Kidney (tissue), 14 donors: Measurements from ENCODE around the gene DHX57. TPM values are rescaled to one million over a fixed set of nuclear protein-coding genes. Genes with fewer than 3 reads are reported as not detected.

Source experiments
- DNase-seq, 5 donors: peaks; one replicate each; pipeline ENCODE4 v3.0.0-alpha.2; 2013 to 2020
- FAIRE-seq: peaks from 2 replicates; lab custom pipeline; 2012; peaks lifted over from hg19 to GRCh38; lab: Jason Lieb, UNC
- H3K27ac ChIP-seq, 2 donors: one replicate each; pipeline ENCODE4 v1.7.0; 2013; ENCODE audit warnings: low read depth in 2 of 2, low read length in 2 of 2, inconsistent platforms in 1 of 2
- H3K27me3 ChIP-seq: one replicate; pipeline ENCODE4 v1.7.1; 2013; ENCODE audit warnings: low read length, inconsistent platforms; ENCODE audit not compliant: control insufficient read depth, insufficient read depth
- H3K36me3 ChIP-seq, 3 donors: one replicate each; pipeline versions ENCODE4 v1.7.0 to v1.7.1; 2013; ENCODE audit warnings: low read length in 3 of 3, control low read depth in 1 of 3, inconsistent platforms in 1 of 3; ENCODE audit not compliant: insufficient read depth in 3 of 3, control insufficient read depth in 2 of 3
- H3K4me1 ChIP-seq, 3 donors: one replicate each; pipeline versions ENCODE4 v1.7.0 to v1.7.1; 2013; ENCODE audit warnings: low read length in 3 of 3, inconsistent platforms in 1 of 3, low read depth in 1 of 3; ENCODE audit not compliant: control insufficient read depth in 2 of 3, insufficient read depth in 2 of 3
- H3K4me3 ChIP-seq, 3 donors: one replicate each; pipeline versions ENCODE4 v1.7.0 to v1.8.1; 2013; ENCODE audit warnings: low read length in 3 of 3, control low read depth in 1 of 3, inconsistent platforms in 1 of 3
- H3K9ac ChIP-seq, 3 donors: one replicate each; pipeline versions ENCODE4 v1.7.0 to v1.7.1; 2013; ENCODE audit warnings: low read length in 3 of 3, control low read depth in 1 of 3, inconsistent platforms in 1 of 3
- H3K9me3 ChIP-seq, 3 donors: one replicate each; pipeline versions ENCODE4 v1.7.0 to v1.7.1; 2013; ENCODE audit warnings: low read length in 3 of 3, control low read depth in 1 of 3, inconsistent platforms in 1 of 3; ENCODE audit not compliant: control insufficient read depth in 2 of 3, insufficient read depth in 1 of 3
- CTCF ChIP-seq: IDR thresholded peaks from 3 replicates; pipeline ENCODE4 v1.5.1; 2012; ENCODE audit warnings: mild to moderate bottlenecking, moderate library complexity, borderline replicate concordance; ENCODE audit not compliant: insufficient read depth; ENCODE audit errors: extremely low read depth
- intact Hi-C: fragments of 100-400 bp; cut with DNase I; formaldehyde crosslinking; loops from one replicate; pipeline ENCODE4 v1.11.1; 2022
- polyA plus RNA-seq: library from polyadenylated mRNA; stranded (reverse); fragments of 350-450 nt; fragmentation: Illumina TruSeq; extraction: RNeasy Lipid Tissue Mini Kit (QIAGEN cat#74804); gene quantifications from one replicate; pipeline ENCODE4 v1.2.3, GENCODE V29; 2014; ENCODE audit warnings: low read depth, low replicate concordance; ENCODE audit not compliant: insufficient read depth
- total RNA-seq: library from RNA; stranded (reverse); fragmentation: NEBNext Ultra II Directional; extraction: Animal tissue kit (Norgen Biotek cat#: 25700); gene quantifications from one replicate; pipeline ENCODE4 v1.2.1, GENCODE V29; 2021
- donor health status: control.
- donor health status: control.
- donor health status: control.
- donor health status: control.
- donor health status: control.
- donor health status: DM: yes; HTN: yes; CAD: no.
- donor health status: Normal renal cell carcinoma (clear cell type).

The DHX57 gene
- total and polyA plus RNA-seq, 2 donors from 2014 or later = 6.9 to 20.7 TPM

GRCh38 chr2:38912619-38913018 lies 36.9 kb upstream of the DHX57 start:
- Histone ChIP-seq H3K36me3 (no peaks in the 10 kb centered on the region), H3K9me3 (no peaks in the 10 kb centered on the region), H3K9ac (no peak overlapping the region), H3K4me3 (no peak overlapping the region), H3K27ac (no peak overlapping the region), H3K4me1 (no peaks in the 10 kb centered on the region), H3K27me3 (no peaks in the 10 kb centered on the region)
- intact Hi-C loops = no loop called here
- DNase-seq (no peak), FAIRE-seq (no peak)
- TF ChIP-seq CTCF = no peak

GRCh38 chr2:38911191-38911590 lies 35.5 kb upstream of the DHX57 start:
- FAIRE-seq (no peak), DNase-seq (no peak)
- Histone ChIP-seq H3K27ac (no peak overlapping the region), H3K4me1 (no peaks in the 10 kb centered on the region), H3K9me3 (no peaks in the 10 kb centered on the region), H3K36me3 (no peaks in the 10 kb centered on the region), H3K9ac (no peak overlapping the region), H3K27me3 (no peaks in the 10 kb centered on the region), H3K4me3 (no peak overlapping the region)
- TF ChIP-seq CTCF = no peak
- intact Hi-C loops = no loop called here

GRCh38 chr2:38909872-38910271 lies 34.1 kb upstream of the DHX57 start:
- H3K4me1 ChIP-seq = no peaks in the 10 kb centered on the region
- H3K27me3 ChIP-seq = no peaks in the 10 kb centered on the region
- FAIRE-seq = peak; percentile 30
- H3K27ac ChIP-seq = no peak overlapping the region
- no peak overlapping the region for H3K9ac ChIP-seq
- no peak for TF ChIP-seq CTCF
- no peak for DNase-seq
- no peaks in the 10 kb centered on the region for H3K36me3 ChIP-seq
- H3K9me3 ChIP-seq = no peaks in the 10 kb centered on the region
- H3K4me3 ChIP-seq = no peak overlapping the region
- intact Hi-C loops = no loop called here

GRCh38 chr2:38907743-38908562 lies 32.2 kb upstream of the DHX57 start:
- TF ChIP-seq CTCF = no peak
- Histone ChIP-seq H3K9ac (no peak overlapping the region), H3K27ac (no peak overlapping the region), H3K9me3 (no peaks in the 10 kb centered on the region), H3K4me3 (no peak overlapping the region), H3K4me1 (no peaks in the 10 kb centered on the region), H3K27me3 (no peaks in the 10 kb centered on the region), H3K36me3 (no peaks in the 10 kb centered on the region)
- intact Hi-C loops = no loop called here
- FAIRE-seq (no peak), DNase-seq (no peak)
